ENCODE measurements around the gene TPR. TPM values are rescaled to one million over a fixed set of nuclear protein-coding genes. Genes with fewer than 3 reads are reported as not detected.

Gene TPR
- total RNA-seq, 1 experiment from 2014 or later, result 107 TPM

DNA sequence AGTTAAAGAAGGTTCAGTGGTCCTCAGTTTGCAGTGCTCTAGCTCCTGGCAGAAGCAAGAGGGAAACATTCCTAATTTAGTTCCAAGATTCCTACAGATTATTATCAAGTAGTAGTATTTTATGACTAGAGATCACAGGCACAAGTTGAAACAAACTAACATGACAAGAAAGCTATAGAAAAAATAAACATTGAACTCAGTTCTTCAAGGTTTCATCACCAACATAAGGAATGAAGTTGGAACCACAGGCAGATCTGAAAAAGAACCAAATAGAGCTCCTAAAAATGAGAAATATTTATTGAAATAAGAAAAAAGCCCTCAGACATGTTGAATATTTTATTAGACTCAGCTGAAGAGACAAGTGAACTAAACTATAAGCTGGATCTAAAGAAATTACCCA, 45.3 kb upstream of the TPR start:
- Histone ChIP-seq H3T11ph (ENCODE audit: low read length) (no peak overlapping the region), H3K23me2 (ENCODE audit: insufficient read length, low read depth, low read length, poor library complexity, severe bottlenecking) (no peaks in the 10 kb centered on the region), H4K91ac (ENCODE audit: insufficient read length, low read depth, low read length) (no peak overlapping the region), H3K9ac (ENCODE audit: extremely low read depth, insufficient read length, low read length) (no peak overlapping the region), H3K14ac (ENCODE audit: insufficient read depth, low read length) (no peak overlapping the region), H2BK12ac (ENCODE audit: insufficient read length, low read depth, low read length) (no peak overlapping the region), H3K23ac (ENCODE audit: insufficient read length, low read depth, low read length) (no peak overlapping the region), H4K20me1 (ENCODE audit: control insufficient read depth, insufficient read depth, insufficient read length) (no peaks in the 10 kb centered on the region), H3K56ac (ENCODE audit: insufficient read length, low read depth, low read length) (no peak overlapping the region), H3K79me2 (ENCODE audit: insufficient read depth, low read length) (no peaks in the 10 kb centered on the region), H4K5ac (ENCODE audit: insufficient read length, low read depth, low read length) (no peak overlapping the region), H3K4ac (ENCODE audit: low read depth, low read length) (no peak overlapping the region), H3K4me1 (ENCODE audit: insufficient read depth, low read length) (no peaks in the 10 kb centered on the region), H3K79me1 (ENCODE audit: insufficient read depth, low read depth, low read length, poor library complexity, severe bottlenecking) (no peaks in the 10 kb centered on the region), H3K18ac (ENCODE audit: insufficient read length, low read depth, low read length) (no peak overlapping the region), H3K27ac (ENCODE audit: insufficient read length, low read depth, low read length) (no peak overlapping the region), H2AFZ (ENCODE audit: low read length) (no peak overlapping the region), H2BK5ac (ENCODE audit: insufficient read length, low read length) (no peak overlapping the region), H3K4me2 (ENCODE audit: insufficient read depth, insufficient read length, low read length) (no peak overlapping the region), H3K27me3 (ENCODE audit: insufficient read depth, low read length) (no peaks in the 10 kb centered on the region), H4K8ac (replicated peaks; ENCODE audit: insufficient read length, low read depth, low read length) (no peak overlapping the region), H2AK5ac (ENCODE audit: insufficient read length, low read length) (no peak overlapping the region), H2BK20ac (ENCODE audit: low read depth, low read length, poor library complexity, severe bottlenecking) (no peak overlapping the region), H3K9me3 (ENCODE audit: control insufficient read depth, low read depth, low read length) (no peaks in the 10 kb centered on the region), H2BK15ac (ENCODE audit: low read depth, low read length) (no peak overlapping the region), H2BK120ac (ENCODE audit: low read depth, low read length, poor library complexity, severe bottlenecking) (no peak overlapping the region)
- H3K4me1 Mint-ChIP-seq, result no peaks in the 10 kb centered on the region
- no peak for DNase-seq
- TF ChIP-seq, protein P1, sequence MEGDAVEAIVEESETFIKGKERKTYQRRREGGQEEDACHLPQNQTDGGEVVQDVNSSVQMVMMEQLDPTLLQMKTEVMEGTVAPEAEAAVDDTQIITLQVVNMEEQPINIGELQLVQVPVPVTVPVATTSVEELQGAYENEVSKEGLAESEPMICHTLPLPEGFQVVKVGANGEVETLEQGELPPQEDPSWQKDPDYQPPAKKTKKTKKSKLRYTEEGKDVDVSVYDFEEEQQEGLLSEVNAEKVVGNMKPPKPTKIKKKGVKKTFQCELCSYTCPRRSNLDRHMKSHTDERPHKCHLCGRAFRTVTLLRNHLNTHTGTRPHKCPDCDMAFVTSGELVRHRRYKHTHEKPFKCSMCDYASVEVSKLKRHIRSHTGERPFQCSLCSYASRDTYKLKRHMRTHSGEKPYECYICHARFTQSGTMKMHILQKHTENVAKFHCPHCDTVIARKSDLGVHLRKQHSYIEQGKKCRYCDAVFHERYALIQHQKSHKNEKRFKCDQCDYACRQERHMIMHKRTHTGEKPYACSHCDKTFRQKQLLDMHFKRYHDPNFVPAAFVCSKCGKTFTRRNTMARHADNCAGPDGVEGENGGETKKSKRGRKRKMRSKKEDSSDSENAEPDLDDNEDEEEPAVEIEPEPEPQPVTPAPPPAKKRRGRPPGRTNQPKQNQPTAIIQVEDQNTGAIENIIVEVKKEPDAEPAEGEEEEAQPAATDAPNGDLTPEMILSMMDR (conservative IDR thresholded peaks at IDR 0.05), result no peak
- no peaks in the 10 kb centered on the region for H3K27me3 Mint-ChIP-seq (ENCODE audit: low read depth)
- H3K36me3 Mint-ChIP-seq (ENCODE audit: insufficient read depth in 1 of 3, low read depth in 3 of 3), result peaks cover 4 to 25% (median 14%) of the 10 kb centered on the region in 3 experiments; a peak in 6 of 7 replicates
- no peaks in the 10 kb centered on the region for H3K9me3 Mint-ChIP-seq
- no peak overlapping the region for H3K4me3 Mint-ChIP-seq
- H3K27ac Mint-ChIP-seq, result peak overlapping the region in 1 of 3 experiments; percentile 46; a peak in 2 of 7 replicates
